Neural cell (in vitro differentiated cells): Measurements from ENCODE around the gene NCS1. TPM values are rescaled to one million over a fixed set of nuclear protein-coding genes. Genes with fewer than 3 reads are reported as not detected.

Source experiments
- H2AFZ ChIP-seq: fragments of 200-600, 300-800 bp; sonication (generic), shearing (Covaris generic); 2 replicates; pipeline ENCODE4 v1.6.0; 2014; ENCODE audit warnings: low read depth, mild to moderate bottlenecking, antibody characterized with exemption, low read length, moderate library complexity
- H3F3A ChIP-seq: fragments of 200-600 bp; shearing (Covaris generic); 2 replicates; pipeline ENCODE4 v1.6.1; 2016; ENCODE audit warnings: mild to moderate bottlenecking, moderate library complexity, mixed read lengths, antibody characterized with exemption, low read length; ENCODE audit not compliant: insufficient read depth, poor library complexity, severe bottlenecking
- H3K27ac ChIP-seq: fragments of 200-600, 300-800 bp; sonication (generic), shearing (Covaris generic); 2 replicates; pipeline ENCODE4 v1.5.1; 2014; ENCODE audit warnings: mild to moderate bottlenecking, low read length, moderate library complexity
- H3K27me3 ChIP-seq: fragments of 300-800, 200-600 bp; sonication (generic), shearing (Covaris generic); 2 replicates; pipeline ENCODE4 v1.6.0; 2014; ENCODE audit warnings: mild to moderate bottlenecking, low read depth, low read length, moderate library complexity; ENCODE audit not compliant: insufficient read depth
- H3K36me3 ChIP-seq: fragments of 300-800, 200-600 bp; sonication (generic), shearing (Covaris generic); 2 replicates; pipeline ENCODE4 v1.5.1; 2014; ENCODE audit warnings: mild to moderate bottlenecking, antibody characterized with exemption, low read length, moderate library complexity; ENCODE audit not compliant: insufficient read depth
- H3K4me2 ChIP-seq: fragments of 300-800, 200-600 bp; sonication (generic), shearing (Covaris generic); 2 replicates; pipeline ENCODE4 v1.6.0; 2014; ENCODE audit warnings: mild to moderate bottlenecking, low read length
- H3K4me3 ChIP-seq: fragments of 300-800, 200-600 bp; sonication (generic), shearing (Covaris generic); 2 replicates; pipeline ENCODE4 v1.5.1; 2014; ENCODE audit warnings: mild to moderate bottlenecking, low read length, moderate library complexity
- H3K79me2 ChIP-seq: fragments of 200-600 bp; shearing (Covaris generic); replicated peaks from 2 replicates; pipeline ENCODE4 v1.6.0; 2014; ENCODE audit warnings: mild to moderate bottlenecking, low read length, moderate library complexity; ENCODE audit not compliant: insufficient read depth
- H3K9ac ChIP-seq: fragments of 300-800, 200-600 bp; sonication (generic), shearing (Covaris generic); 2 replicates; pipeline ENCODE4 v1.6.1; 2016; ENCODE audit warnings: mild to moderate bottlenecking, low read length, mixed read lengths
- H3K9me2 ChIP-seq: fragments of 200-600 bp; shearing (Covaris generic); 2 replicates; pipeline ENCODE4 v1.6.1; 2016; ENCODE audit warnings: mild to moderate bottlenecking, low read length, mixed read lengths; ENCODE audit not compliant: insufficient read depth
- H3K9me3 ChIP-seq: fragments of 200-600, 300-800 bp; sonication (generic), shearing (Covaris generic); 2 replicates; pipeline ENCODE4 v1.6.1; 2016; ENCODE audit warnings: mild to moderate bottlenecking, mixed run types, low read length, moderate library complexity, mixed read lengths
- H4K20me1 ChIP-seq: fragments of 200-600 bp; shearing (Covaris generic); 2 replicates; pipeline ENCODE4 v1.6.1; 2016; ENCODE audit warnings: mild to moderate bottlenecking, mixed run types; ENCODE audit not compliant: insufficient read depth
- EP300 ChIP-seq: fragments of 450-650 bp; conservative IDR thresholded peaks from 2 replicates; pipeline ENCODE4 v1.6.1; 2014; ENCODE audit warnings: antibody characterized with exemption, mild to moderate bottlenecking, moderate library complexity; ENCODE audit not compliant: poor library complexity, severe bottlenecking
- EZH2 ChIP-seq: fragments of 200-600, 300-800 bp; shearing (Covaris generic), sonication (generic); IDR thresholded peaks from 2 replicates; pipeline ENCODE4 v1.6.1; 2014; ENCODE audit warnings: antibody characterized with exemption, low read length, borderline replicate concordance, mild to moderate bottlenecking; ENCODE audit not compliant: insufficient read depth, poor library complexity, severe bottlenecking
- MXI1 ChIP-seq: fragments of 450-650 bp; conservative IDR thresholded peaks from 2 replicates; pipeline ENCODE4 v1.6.1; 2014; ENCODE audit warnings: antibody characterized with exemption, mild to moderate bottlenecking; ENCODE audit not compliant: poor library complexity, severe bottlenecking
- POLR2AphosphoS5 ChIP-seq: IDR thresholded peaks from 2 replicates; pipeline ENCODE4 v1.6.1; 2012
- RAD21 ChIP-seq: fragments of 450-650 bp; conservative IDR thresholded peaks from 2 replicates; pipeline ENCODE4 v1.6.1; 2014; ENCODE audit warnings: antibody characterized with exemption, mild to moderate bottlenecking, moderate library complexity
- SMC3 ChIP-seq: fragments of 450-650 bp; conservative IDR thresholded peaks from 2 replicates; pipeline ENCODE4 v1.6.1; 2014; ENCODE audit warnings: antibody characterized with exemption, mild to moderate bottlenecking, moderate library complexity; ENCODE audit not compliant: poor library complexity
- TAF1 ChIP-seq: IDR thresholded peaks from 2 replicates; pipeline ENCODE4 v1.6.1; 2012; ENCODE audit warnings: low read depth
- polyA plus RNA-seq: library from polyadenylated mRNA; depleted of rRNA; stranded (reverse); fragments of >200 nt; gene quantifications from 2 replicates; pipeline ENCODE4 v1.2.3, GENCODE V29; 2014
- TF ChIP-seq, protein P1 (sequence below): fragments of 450-650 bp; IDR thresholded peaks from 2 replicates; pipeline ENCODE4 v1.5.1; 2014; ENCODE audit warnings: antibody characterized with exemption, mild to moderate bottlenecking, moderate library complexity; ENCODE audit not compliant: poor library complexity, severe bottlenecking
- TF ChIP-seq, protein P2 (sequence below): IDR thresholded peaks from 2 replicates; pipeline ENCODE4 v1.6.1; 2012; ENCODE audit warnings: borderline replicate concordance

The NCS1 gene
- polyA plus RNA-seq, 1 donor from 2014 or later, result 73.3 TPM

DNA sequence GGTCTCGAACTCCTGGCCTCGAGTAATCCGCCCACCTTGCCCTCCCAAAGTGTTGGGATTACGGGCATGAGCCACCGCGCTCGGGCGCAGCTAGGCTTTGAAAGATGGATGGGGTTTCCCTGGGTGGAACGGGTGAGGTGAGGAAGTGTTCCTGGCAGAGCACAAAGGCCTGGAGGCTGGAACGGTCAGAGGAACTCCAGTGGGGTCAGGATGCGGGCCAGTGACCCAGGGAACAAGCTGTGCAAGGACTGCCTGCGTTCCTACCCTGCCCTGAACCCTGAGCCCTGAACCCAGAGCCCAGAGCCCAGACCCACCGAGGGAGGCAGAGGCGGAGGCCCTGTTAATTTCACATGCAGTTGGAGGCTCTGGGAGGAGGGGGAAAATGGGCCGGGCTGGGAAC is 23.4 kb downstream of the NCS1 start:
- Histone ChIP-seq H3K27ac (no peak overlapping the region), H3K27me3 (no peaks in the 10 kb centered on the region), H4K20me1 (peaks cover 19% of the 10 kb centered on the region), H3K36me3 (no peaks in the 10 kb centered on the region), H3K4me3 (no peak overlapping the region), H3K9me2 (no peaks in the 10 kb centered on the region), H3K9ac (no peak overlapping the region), H3K4me2 (no peak overlapping the region), H3K79me2 (peaks cover 10% of the 10 kb centered on the region), H3K9me3 (no peaks in the 10 kb centered on the region), H3F3A (no peaks in the 10 kb centered on the region), H2AFZ (no peak overlapping the region)
- no peak for TF ChIP-seq EZH2
- TF ChIP-seq TAF1, result no peak
- no peak for TF ChIP-seq SMC3
- no peak for TF ChIP-seq RAD21
- no peak for TF ChIP-seq EP300
- TF ChIP-seq, protein P1, sequence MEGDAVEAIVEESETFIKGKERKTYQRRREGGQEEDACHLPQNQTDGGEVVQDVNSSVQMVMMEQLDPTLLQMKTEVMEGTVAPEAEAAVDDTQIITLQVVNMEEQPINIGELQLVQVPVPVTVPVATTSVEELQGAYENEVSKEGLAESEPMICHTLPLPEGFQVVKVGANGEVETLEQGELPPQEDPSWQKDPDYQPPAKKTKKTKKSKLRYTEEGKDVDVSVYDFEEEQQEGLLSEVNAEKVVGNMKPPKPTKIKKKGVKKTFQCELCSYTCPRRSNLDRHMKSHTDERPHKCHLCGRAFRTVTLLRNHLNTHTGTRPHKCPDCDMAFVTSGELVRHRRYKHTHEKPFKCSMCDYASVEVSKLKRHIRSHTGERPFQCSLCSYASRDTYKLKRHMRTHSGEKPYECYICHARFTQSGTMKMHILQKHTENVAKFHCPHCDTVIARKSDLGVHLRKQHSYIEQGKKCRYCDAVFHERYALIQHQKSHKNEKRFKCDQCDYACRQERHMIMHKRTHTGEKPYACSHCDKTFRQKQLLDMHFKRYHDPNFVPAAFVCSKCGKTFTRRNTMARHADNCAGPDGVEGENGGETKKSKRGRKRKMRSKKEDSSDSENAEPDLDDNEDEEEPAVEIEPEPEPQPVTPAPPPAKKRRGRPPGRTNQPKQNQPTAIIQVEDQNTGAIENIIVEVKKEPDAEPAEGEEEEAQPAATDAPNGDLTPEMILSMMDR, result no peak
- TF ChIP-seq MXI1, result no peak
- TF ChIP-seq, protein P2, sequence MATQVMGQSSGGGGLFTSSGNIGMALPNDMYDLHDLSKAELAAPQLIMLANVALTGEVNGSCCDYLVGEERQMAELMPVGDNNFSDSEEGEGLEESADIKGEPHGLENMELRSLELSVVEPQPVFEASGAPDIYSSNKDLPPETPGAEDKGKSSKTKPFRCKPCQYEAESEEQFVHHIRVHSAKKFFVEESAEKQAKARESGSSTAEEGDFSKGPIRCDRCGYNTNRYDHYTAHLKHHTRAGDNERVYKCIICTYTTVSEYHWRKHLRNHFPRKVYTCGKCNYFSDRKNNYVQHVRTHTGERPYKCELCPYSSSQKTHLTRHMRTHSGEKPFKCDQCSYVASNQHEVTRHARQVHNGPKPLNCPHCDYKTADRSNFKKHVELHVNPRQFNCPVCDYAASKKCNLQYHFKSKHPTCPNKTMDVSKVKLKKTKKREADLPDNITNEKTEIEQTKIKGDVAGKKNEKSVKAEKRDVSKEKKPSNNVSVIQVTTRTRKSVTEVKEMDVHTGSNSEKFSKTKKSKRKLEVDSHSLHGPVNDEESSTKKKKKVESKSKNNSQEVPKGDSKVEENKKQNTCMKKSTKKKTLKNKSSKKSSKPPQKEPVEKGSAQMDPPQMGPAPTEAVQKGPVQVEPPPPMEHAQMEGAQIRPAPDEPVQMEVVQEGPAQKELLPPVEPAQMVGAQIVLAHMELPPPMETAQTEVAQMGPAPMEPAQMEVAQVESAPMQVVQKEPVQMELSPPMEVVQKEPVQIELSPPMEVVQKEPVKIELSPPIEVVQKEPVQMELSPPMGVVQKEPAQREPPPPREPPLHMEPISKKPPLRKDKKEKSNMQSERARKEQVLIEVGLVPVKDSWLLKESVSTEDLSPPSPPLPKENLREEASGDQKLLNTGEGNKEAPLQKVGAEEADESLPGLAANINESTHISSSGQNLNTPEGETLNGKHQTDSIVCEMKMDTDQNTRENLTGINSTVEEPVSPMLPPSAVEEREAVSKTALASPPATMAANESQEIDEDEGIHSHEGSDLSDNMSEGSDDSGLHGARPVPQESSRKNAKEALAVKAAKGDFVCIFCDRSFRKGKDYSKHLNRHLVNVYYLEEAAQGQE, result no peak
- no peak for TF ChIP-seq POLR2AphosphoS5

DNA sequence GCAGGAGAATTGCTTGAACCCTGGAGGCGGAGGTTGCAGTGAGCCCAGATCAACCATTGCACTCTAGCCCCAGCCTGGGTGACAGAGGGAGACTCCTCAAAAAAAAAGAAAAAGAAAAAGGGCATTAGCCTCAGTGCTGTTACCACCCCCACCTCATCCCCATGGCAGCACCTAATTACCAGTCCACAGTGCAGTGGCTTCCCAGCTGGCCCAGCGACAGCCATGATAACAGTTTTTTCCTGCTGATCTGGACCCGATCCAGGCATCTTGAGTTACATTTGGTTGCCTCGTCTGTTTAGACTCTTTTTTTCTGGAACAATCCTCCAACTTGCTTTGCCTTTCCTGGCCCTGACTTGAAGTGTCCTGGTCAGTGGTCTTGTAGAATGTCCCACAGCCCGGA is 24.4 kb downstream of the NCS1 start:
- no peaks in the 10 kb centered on the region for H3K9me2 ChIP-seq
- H3K9ac ChIP-seq, result no peak overlapping the region
- H3K36me3 ChIP-seq, result no peaks in the 10 kb centered on the region
- no peak overlapping the region for H3K4me2 ChIP-seq
- H3K27me3 ChIP-seq, result no peaks in the 10 kb centered on the region
- peaks cover 19% of the 10 kb centered on the region for H4K20me1 ChIP-seq
- no peaks in the 10 kb centered on the region for H3K9me3 ChIP-seq
- H3K27ac ChIP-seq, result no peak overlapping the region
- no peaks in the 10 kb centered on the region for H3F3A ChIP-seq
- TF ChIP-seq POLR2AphosphoS5 (no peak), SMC3 (no peak), MXI1 (no peak), EP300 (no peak), TAF1 (no peak), EZH2 (no peak), RAD21 (no peak)
- TF ChIP-seq, protein P2, result no peak
- TF ChIP-seq, protein P1, result no peak
- H3K4me3 ChIP-seq, result no peak overlapping the region
- H3K79me2 ChIP-seq, result peaks cover 10% of the 10 kb centered on the region
- H2AFZ ChIP-seq, result no peak overlapping the region
